Right lobe of liver (tissue), 6 donors: ENCODE measurements around the gene HEATR5B. TPM values are rescaled to one million over a fixed set of nuclear protein-coding genes. Genes with fewer than 3 reads are reported as not detected.
A peak's percentile ranks its signal among the peaks of the same experiment; 100 is the strongest.

Experiments used
- ATAC-seq, 4 donors: fragments of 200-7000 bp; cut with Tn5 transposase; one replicate each; pipeline ENCODE4 v1.9.1; 2020; ENCODE audit warnings: mild to moderate bottlenecking in 4 of 4, moderate library complexity in 4 of 4
- DNase-seq, 3 donors: peaks; one replicate each; pipeline ENCODE4 v3.0.0-alpha.2; 2020
- H3K27ac ChIP-seq, 3 donors: fragments of 200-600 bp; one replicate each; pipeline ENCODE4 v1.8.0; 2022
- H3K27me3 ChIP-seq, 2 donors: fragments of 200-600 bp; one replicate each; pipeline ENCODE4 v1.8.0; 2022
- H3K36me3 ChIP-seq, 4 donors: fragments of 200-600 bp; sonication (generic) in 1 of 4; one replicate each; pipeline versions ENCODE4 v1.5.1 to v1.8.0; 2017 to 2022; ENCODE audit warnings: control low read depth in 1 of 4
- H3K4me1 ChIP-seq, 4 donors: fragments of 200-600 bp; sonication (generic) in 1 of 4; one replicate each; pipeline versions ENCODE4 v1.5.1 to v1.8.0; 2017 to 2022; ENCODE audit warnings: control low read depth in 1 of 4
- H3K4me3 ChIP-seq, 3 donors: fragments of 200-600 bp; one replicate each; pipeline ENCODE4 v1.8.0; 2022
- H3K9me3 ChIP-seq, 4 donors: fragments of 200-600 bp; sonication (generic) in 1 of 4; one replicate each; pipeline versions ENCODE4 v1.5.1 to v1.8.0; 2017 to 2022; ENCODE audit warnings: control low read depth in 1 of 4
- POLR2A ChIP-seq: fragments of 450-650 bp; IDR thresholded peaks from one replicate; pipeline ENCODE4 v1.6.1; 2017; ENCODE audit warnings: antibody characterized with exemption, mild to moderate bottlenecking
- WGBS: methylation state at CpG from one replicate; pipeline ENCODE4 v1.1.6; 2018; ENCODE audit warnings: low coverage, low lambda C conversion rate; ENCODE audit not compliant: insufficient coverage; ENCODE audit errors: missing lambda C conversion rate; 5-methylcytosine and 5-hydroxymethylcytosine counted together
- intact Hi-C, 2 donors: fragments of 100-400 bp; cut with DNase I; formaldehyde crosslinking; loops; one replicate each; pipeline versions ENCODE4 v1.11.2 to v1.14.1; 2022
- total RNA-seq, 6 experiments: library from RNA; depleted of rRNA in 2 of 6; stranded (reverse); fragments of >200 nt in 2 of 6; fragmentation: NEBNext Ultra II Directional in 3 of 6; extraction: Animal tissue kit (Norgen Biotek cat#: 25700) in 3 of 6; gene quantifications; one replicate each; pipeline versions ENCODE4 v1.1.0 to v1.2.4, GENCODE V29; 2016 to 2023
- TF ChIP-seq, protein P1 (sequence below), 4 donors: fragments of 200-600 bp in 3 of 4; fragments of 450-650 bp in 1 of 4; IDR thresholded peaks; one replicate each; pipeline versions ENCODE4 v1.5.1 to v1.8.0; 2016 to 2022; ENCODE audit warnings: antibody characterized with exemption in 4 of 4, mild to moderate bottlenecking in 2 of 4
- donor health status: DM: no; HTN: yes; CAD: no.
- donor health status: DM: no; HTN: no; CAD: no.
- donor health status: DM: no; HTN: no; CAD: no.
- donor health status: DM: no; HTN: yes; CAD: no.
- donor health status: DM: no; HTN: yes; CAD: no.

Gene HEATR5B
- total RNA-seq, 6 experiments from 2014 or later, result 7.7 to 11.7 (median 9.2) TPM

- no peaks in the 10 kb centered on the region for H3K27me3 ChIP-seq
- intact Hi-C loops, result no loop called here
- peaks cover 0 to 9% (median 4%) of the 10 kb centered on the region in 4 donors for H3K4me1 ChIP-seq
- no peak for TF ChIP-seq POLR2A
- TF ChIP-seq, protein P1, sequence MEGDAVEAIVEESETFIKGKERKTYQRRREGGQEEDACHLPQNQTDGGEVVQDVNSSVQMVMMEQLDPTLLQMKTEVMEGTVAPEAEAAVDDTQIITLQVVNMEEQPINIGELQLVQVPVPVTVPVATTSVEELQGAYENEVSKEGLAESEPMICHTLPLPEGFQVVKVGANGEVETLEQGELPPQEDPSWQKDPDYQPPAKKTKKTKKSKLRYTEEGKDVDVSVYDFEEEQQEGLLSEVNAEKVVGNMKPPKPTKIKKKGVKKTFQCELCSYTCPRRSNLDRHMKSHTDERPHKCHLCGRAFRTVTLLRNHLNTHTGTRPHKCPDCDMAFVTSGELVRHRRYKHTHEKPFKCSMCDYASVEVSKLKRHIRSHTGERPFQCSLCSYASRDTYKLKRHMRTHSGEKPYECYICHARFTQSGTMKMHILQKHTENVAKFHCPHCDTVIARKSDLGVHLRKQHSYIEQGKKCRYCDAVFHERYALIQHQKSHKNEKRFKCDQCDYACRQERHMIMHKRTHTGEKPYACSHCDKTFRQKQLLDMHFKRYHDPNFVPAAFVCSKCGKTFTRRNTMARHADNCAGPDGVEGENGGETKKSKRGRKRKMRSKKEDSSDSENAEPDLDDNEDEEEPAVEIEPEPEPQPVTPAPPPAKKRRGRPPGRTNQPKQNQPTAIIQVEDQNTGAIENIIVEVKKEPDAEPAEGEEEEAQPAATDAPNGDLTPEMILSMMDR (IDR thresholded peaks at IDR 0.05), result no peak
- no peak for ATAC-seq
- no peak for DNase-seq
- H3K9me3 ChIP-seq, result no peaks in the 10 kb centered on the region
- no peaks in the 10 kb centered on the region for H3K36me3 ChIP-seq
- H3K27ac ChIP-seq, result no peak overlapping the region
- H3K4me3 ChIP-seq, result no peak overlapping the region
These were observed 112.2 kb downstream of the HEATR5B start for GRCh38 chr2:36971990-36972389.

DNA sequence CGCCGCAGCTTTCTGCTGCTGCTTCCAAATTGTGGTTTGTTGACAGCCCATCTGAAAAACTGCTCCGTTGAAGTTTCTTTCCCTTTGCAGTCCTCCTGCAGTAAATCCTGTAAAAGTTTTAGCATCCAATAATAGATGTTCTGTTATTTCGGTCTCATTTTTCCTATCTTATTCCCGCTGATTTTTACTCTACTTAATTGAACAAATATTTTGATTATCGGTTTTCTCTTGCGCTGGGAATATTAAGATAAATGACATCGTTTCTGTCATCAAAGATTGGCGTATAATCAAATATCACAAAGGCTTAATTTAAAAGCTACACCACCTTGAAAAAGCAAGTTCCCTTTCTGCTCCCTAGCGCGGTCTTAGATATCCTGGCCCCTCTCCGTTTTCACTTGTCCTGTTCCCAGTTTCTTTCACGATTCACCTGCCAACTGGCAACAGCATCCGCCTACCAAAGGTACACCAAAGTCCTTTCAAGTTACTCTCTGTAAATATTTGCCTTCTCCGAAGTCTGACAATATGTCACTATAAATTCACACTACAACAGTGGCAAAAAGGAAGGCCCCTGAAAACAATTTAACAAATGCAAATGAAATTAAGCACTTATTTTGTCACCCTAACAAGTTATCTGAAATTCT, 116.8 kb downstream of the HEATR5B start:
- H3K4me1 ChIP-seq, result peaks cover 0 to 15% (median 6%) of the 10 kb centered on the region in 4 donors
- no peak for TF ChIP-seq POLR2A
- TF ChIP-seq, protein P1 (IDR thresholded peaks at IDR 0.05), result no peak
- H3K36me3 ChIP-seq, result no peaks in the 10 kb centered on the region
- H3K9me3 ChIP-seq, result no peaks in the 10 kb centered on the region
- intact Hi-C loops, result no loop called here
- 4% methylated on average over 15 of the region's 15 CpGs for WGBS
- DNase-seq, result peak in 1 of 3 donors; percentile 76
- H3K4me3 ChIP-seq, result peak overlapping the region; percentile 68 to 96 (median 79)
- ATAC-seq, result peak in 3 of 4 donors; percentile 12 to 43 (median 16)
- peak overlapping the region; percentile 82 to 90 (median 85) for H3K27ac ChIP-seq
- H3K27me3 ChIP-seq, result no peaks in the 10 kb centered on the region

DNA sequence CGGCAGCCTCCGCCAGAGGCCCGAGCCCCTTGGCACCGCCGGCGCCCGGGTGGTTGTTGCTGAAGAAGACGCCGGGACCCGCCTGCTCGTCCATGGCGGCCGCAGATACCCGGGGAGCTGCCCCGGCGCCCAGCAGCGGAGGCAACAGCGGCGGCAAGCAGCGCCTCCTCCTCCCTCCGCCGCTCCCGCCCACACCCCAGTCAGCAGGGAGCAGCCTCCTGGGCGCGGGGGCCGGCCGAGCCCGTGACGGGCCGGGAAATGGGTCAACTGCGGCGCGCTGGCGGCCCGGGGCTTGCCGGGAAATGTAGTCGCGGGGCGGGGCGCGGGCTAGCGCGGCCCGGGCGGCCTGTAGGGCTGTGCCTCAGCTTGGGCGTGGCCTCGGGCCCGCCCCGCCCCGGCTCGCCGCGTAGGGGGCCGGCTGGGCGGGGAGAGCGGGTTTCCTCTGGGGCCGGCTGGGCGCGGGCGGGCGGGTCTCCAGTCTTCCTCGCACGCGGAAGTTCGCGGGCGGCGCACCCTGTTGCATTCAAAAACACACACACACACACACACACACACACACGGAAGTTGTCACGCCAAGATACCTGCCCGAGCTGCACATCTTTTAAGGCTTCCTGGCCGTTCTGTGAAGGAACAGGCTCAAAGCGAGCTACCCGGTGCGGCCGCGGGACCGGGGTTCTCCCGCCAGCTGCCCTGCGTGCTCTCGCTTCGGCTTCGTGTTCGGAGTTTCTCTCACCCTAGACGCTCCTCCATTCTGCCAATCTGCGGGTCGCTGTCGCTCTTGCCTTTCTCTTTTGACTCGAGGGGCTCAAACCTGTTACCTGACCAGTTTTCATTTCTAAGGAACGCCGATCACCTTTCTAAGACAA, 117.6 kb downstream of the HEATR5B start, which contains the start of gene STRN:
STRN (minus strand) TSS at position 167 of the 866 bp plus-strand sequence; CDS start at position 94, 73 bp downstream.
- WGBS, result 0% methylated on average over 14 of the region's 91 CpGs
- H3K27me3 ChIP-seq, result no peaks in the 10 kb centered on the region
- ATAC-seq (peak; percentile 95 to 99 (median 96)), DNase-seq (peak; percentile 98 to 99 (median 99))
- intact Hi-C loops, result no loop called here
- TF ChIP-seq, protein P1 (IDR thresholded peaks at IDR 0.05), result no peak
- TF ChIP-seq POLR2A, result peak; percentile 91
- H3K27ac ChIP-seq, result peak within 1 kb of the TSS; percentile 85 to 90 (median 88)
- peaks cover 0 to 15% (median 6%) of the 10 kb centered on the region in 4 donors for H3K4me1 ChIP-seq
- H3K9me3 ChIP-seq, result no peaks in the 10 kb centered on the region
- H3K4me3 ChIP-seq, result peak within 1 kb of the TSS; percentile 96 to 99 (median 96)
- no peaks in the 10 kb centered on the region for H3K36me3 ChIP-seq

DNA sequence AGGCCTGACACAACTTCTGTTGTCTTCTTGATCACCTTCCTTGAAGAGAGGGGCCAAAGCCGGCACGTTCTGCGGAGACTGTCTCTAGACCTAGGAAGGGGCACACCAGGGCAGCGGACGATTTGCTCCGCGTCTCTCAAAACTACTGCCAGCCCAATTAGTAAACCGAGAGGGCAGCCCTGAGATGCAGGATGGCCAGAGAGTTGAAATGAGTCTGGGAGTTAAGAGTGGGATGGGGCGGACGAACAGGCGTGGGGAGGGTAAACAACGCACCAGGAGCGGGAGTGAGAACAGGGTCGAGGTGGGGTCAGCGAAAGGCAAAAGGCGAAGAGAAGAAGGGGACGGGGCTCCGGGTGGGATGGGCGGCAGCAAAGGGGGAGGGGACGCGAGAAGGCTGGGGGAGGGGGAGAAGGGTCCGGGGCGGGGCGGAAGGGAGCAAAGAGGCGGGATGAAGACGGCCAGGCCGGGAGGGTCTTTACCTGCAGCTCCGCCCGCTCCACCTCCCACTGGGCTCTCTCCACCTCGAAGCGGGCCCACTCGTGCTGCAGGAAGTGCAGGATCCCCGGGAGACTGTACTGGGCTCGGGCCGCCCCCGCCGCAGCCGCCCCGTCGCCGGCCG, 118.3 kb downstream of the HEATR5B start:
- Histone ChIP-seq H3K36me3 (no peaks in the 10 kb centered on the region), H3K9me3 (no peaks in the 10 kb centered on the region), H3K27me3 (no peaks in the 10 kb centered on the region), H3K4me3 (peak overlapping the region; percentile 96 to 99 (median 96)), H3K4me1 (peaks cover 0 to 21% (median 6%) of the 10 kb centered on the region in 4 donors), H3K27ac (peak overlapping the region; percentile 68 to 88 (median 84))
- peak; percentile 17 to 33 (median 26) for ATAC-seq
- WGBS, result under 1% methylated on average over 26 of the region's 42 CpGs
- TF ChIP-seq, protein P1 (IDR thresholded peaks at IDR 0.05), result no peak
- no peak for TF ChIP-seq POLR2A
- intact Hi-C loops, result no loop called here
- DNase-seq, result peak in 1 of 3 donors; percentile 63
